ENCODE measurements around the gene MTMR11. TPM values are rescaled to one million over a fixed set of nuclear protein-coding genes. Genes with fewer than 3 reads are reported as not detected.

MTMR11 gene
- total and polyA plus RNA-seq, 2 of the 13 experiments (the other 11 are each of a cell fraction or from before 2014, with no cell fraction given) = 0.49 to 2.8 TPM

- TF ChIP-seq, protein P1, sequence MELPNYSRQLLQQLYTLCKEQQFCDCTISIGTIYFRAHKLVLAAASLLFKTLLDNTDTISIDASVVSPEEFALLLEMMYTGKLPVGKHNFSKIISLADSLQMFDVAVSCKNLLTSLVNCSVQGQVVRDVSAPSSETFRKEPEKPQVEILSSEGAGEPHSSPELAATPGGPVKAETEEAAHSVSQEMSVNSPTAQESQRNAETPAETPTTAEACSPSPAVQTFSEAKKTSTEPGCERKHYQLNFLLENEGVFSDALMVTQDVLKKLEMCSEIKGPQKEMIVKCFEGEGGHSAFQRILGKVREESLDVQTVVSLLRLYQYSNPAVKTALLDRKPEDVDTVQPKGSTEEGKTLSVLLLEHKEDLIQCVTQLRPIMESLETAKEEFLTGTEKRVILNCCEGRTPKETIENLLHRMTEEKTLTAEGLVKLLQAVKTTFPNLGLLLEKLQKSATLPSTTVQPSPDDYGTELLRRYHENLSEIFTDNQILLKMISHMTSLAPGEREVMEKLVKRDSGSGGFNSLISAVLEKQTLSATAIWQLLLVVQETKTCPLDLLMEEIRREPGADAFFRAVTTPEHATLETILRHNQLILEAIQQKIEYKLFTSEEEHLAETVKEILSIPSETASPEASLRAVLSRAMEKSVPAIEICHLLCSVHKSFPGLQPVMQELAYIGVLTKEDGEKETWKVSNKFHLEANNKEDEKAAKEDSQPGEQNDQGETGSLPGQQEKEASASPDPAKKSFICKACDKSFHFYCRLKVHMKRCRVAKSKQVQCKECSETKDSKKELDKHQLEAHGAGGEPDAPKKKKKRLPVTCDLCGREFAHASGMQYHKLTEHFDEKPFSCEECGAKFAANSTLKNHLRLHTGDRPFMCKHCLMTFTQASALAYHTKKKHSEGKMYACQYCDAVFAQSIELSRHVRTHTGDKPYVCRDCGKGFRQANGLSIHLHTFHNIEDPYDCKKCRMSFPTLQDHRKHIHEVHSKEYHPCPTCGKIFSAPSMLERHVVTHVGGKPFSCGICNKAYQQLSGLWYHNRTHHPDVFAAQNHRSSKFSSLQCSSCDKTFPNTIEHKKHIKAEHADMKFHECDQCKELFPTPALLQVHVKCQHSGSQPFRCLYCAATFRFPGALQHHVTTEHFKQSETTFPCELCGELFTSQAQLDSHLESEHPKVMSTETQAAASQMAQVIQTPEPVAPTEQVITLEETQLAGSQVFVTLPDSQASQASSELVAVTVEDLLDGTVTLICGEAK (IDR thresholded peaks at IDR 0.05) = peak; percentile 69
- TF ChIP-seq, protein P1 (CRISPR knock-in tag; IDR thresholded peaks at IDR 0.05) = no peak; the same call in 1 of the 2 replicates
- TF ChIP-seq ZNF746 (CRISPR knock-in tag; IDR thresholded peaks at IDR 0.05) (0 out of 2 replicates have a peak, but pooled peaks have one; percentile 55), ZNF142 (CRISPR knock-in tag; IDR thresholded peaks at IDR 0.05) (0 out of 2 replicates have a peak, but pooled peaks have one; percentile 62), ZNF614 (CRISPR knock-in tag; IDR thresholded peaks at IDR 0.05; ENCODE audit: borderline replicate concordance) (peak; percentile 80), KAT7 (CRISPR knock-in tag; IDR thresholded peaks at IDR 0.05; ENCODE audit: borderline replicate concordance) (peak; percentile 85), ZNF350 (CRISPR knock-in tag; IDR thresholded peaks at IDR 0.05; ENCODE audit: borderline replicate concordance, low read depth) (peak; percentile 65; the same call in 1 of the 2 replicates), ZNF598 (CRISPR knock-in tag; IDR thresholded peaks at IDR 0.05; ENCODE audit: borderline replicate concordance) (peak; percentile 86; the same call in 1 of the 2 replicates), ELF3 (CRISPR knock-in tag; IDR thresholded peaks at IDR 0.05) (peak; percentile 75), ZNF274 (CRISPR knock-in tag; IDR thresholded peaks at IDR 0.05) (no peak), HMGA1 (CRISPR knock-in tag; conservative IDR thresholded peaks at IDR 0.05) (no peak), ZNF275 (CRISPR knock-in tag; IDR thresholded peaks at IDR 0.05; ENCODE audit: borderline replicate concordance) (peak; percentile 79; the same call in 1 of the 2 replicates)
These were observed 8.9 kb downstream of the MTMR11 start, which contains the start of gene SF3B4 (continued) for GRCh38 chr1:149927563-149928400.
